GF-D8 (cell line): Measurements from ENCODE around the gene PIGX.
"Not testable (repeated sequence)": the region's sequence is repeated elsewhere in the genome, so short reads cannot be mapped to it uniquely, and the experiment has no call there.

Experiments used
- DNase-seq: peaks from one replicate; lab custom pipeline; 2025; lab: John Stamatoyannopoulos, UW

Gene PIGX

DNA sequence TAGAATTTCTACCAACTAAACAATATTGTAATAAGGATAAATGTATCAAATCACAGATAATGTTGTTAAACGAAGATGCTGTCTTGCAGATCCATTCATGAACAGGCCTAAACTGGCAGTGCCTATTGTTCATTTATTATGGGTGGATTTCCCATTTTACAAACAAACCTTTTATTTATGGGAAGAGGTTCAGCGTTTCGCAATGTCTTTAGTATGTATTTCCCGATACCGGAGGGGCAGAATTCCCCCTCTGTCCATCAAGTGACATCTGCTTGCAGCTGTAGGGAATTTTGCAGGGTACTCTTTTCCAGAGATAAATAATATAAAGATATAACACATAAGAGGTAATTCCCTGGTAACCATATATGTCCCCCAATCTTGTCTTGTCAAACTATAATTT is 5.8 kb upstream of the PIGX start:
- no peak for DNase-seq

DNA sequence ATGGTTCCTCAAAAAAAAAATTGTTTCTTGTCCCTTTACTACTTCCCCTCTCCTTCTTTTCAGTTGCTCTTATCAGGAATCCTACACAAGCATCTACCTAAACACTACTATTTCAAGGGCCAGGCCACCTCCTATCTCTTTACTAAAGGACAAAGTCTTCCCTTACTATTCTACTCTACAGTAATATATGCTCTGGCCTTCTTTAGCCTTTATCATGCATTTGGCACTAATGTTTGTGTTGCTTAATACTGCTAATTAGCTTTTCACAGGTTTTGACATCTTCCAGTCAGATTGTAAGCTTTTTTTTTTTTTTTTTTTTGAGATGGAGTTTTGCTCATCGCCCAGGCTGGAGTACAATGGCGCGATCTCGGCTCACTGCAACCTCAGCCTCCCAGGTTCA is 5.4 kb upstream of the PIGX start:
- no peak for DNase-seq

DNA sequence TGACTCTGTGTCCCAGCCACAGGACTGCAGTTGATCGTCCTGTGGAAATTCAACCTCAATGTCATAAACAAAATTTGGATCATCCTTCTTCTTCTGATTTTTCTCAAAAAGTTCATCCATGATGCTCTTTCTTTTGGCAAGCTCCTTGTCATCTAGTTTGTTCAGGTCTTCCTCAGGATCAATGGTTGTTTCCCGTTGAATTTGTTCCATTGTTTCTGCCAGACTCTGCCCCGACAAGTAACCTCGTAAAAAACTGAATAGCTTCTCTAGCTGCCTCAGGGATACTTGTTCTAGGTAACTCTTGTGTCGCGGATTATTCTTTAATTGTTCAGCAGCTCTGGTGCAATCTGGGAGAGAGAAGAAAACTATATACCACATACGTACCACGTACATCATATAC is 4.6 kb upstream of the PIGX start:
- no peak for DNase-seq

DNA sequence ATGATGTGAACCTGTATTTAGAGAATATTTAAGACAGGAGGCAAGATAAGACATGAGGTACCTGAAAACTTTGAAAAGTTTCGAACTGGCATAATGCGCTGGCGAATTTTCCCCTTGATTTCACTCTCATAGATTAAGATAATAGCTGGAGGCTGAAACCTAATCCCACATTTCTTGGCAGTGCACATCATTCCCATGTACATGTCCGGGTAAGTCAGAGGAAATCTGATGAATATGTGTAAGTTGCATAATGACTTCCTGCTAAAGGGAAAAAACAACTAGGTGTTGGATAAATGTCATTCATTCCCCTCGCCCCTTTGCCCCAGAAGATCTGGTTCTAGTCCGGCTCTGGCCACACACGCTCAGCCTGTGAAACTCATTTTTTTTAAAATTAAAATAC is 3.7 kb upstream of the PIGX start:
- no peak for DNase-seq

DNA sequence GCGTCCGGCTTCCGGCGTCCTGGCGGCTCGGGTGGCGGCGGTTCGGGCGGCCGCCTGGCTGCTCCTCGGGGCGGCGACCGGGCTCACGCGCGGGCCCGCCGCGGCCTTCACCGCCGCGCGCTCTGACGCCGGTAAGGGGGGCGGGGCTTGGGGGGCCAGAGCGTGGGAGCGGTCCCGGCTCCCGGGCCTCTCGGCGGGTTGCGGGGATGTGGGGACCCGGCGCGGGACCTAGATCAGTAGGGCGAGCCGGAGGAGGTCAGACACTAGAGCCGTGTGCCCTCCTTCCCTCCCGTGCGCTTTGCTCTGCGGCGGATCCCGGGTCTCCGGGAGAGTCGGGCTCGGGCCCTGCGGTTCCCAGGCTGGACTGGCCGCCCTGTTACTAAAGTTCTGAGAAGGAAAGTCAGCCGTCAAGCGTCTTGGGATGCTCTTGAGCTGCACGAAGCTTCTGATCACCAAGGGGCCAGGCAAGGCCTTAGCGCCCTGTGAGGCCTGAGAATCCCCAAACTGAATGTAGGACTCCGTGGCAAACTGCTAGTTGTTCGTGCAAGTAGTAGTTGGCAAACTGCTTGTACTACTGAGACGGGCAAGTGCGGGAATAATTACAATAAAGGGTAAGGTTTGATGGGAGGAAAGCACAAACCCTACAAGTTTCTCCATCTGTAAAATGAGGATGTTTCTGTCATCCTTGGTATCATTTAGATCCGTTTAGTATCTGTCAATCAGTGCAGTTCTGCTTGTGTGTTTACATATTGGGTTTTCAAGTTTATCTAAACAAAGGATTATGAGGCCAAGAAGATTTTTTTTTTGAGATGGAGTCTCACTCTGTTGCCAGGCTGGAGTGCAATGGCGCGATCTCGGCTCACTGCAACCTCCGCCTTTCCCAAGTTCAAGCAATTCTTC is 587 bp downstream of the PIGX start:
- DNase-seq: no peak

DNA sequence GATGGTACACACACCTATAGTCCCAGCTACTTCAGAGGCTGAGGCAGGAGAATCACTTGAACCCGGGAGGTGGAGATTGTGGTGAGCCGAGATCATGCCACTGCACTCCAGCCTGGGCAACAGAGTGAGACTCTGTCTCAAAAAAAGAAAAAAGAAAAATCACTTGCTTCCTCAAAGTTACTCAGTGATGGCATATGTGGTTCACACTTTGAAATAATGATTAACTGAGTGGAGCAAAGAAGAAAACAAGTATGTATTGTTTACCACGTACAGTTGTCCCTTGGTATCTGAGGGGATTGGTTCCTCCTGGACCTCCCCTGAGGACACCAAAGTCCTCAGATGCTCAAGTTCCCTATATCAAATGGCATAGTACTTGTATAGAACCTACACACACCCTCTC is 5.0 kb downstream of the PIGX start:
- not testable (repeated sequence) for DNase-seq

DNA sequence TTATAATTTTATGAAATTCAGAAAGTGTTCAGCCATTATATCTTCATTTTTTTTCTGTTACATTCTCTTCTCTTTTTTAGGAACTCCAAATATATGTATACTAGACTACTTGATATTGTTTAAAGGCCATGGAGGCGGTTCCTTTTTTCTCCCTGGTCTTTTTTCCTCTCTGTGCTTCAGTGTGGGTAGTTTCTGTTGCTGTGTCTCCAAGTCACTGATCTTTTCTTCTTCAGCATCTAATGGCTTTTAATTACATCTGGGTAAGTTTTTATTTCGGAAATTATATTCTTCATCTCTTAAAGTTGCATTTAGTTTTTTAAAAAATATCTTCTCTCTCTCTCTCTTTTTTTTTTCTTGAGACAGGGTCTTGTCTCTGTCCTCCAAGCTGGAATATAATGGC is 8.9 kb downstream of the PIGX start:
- no peak for DNase-seq

DNA sequence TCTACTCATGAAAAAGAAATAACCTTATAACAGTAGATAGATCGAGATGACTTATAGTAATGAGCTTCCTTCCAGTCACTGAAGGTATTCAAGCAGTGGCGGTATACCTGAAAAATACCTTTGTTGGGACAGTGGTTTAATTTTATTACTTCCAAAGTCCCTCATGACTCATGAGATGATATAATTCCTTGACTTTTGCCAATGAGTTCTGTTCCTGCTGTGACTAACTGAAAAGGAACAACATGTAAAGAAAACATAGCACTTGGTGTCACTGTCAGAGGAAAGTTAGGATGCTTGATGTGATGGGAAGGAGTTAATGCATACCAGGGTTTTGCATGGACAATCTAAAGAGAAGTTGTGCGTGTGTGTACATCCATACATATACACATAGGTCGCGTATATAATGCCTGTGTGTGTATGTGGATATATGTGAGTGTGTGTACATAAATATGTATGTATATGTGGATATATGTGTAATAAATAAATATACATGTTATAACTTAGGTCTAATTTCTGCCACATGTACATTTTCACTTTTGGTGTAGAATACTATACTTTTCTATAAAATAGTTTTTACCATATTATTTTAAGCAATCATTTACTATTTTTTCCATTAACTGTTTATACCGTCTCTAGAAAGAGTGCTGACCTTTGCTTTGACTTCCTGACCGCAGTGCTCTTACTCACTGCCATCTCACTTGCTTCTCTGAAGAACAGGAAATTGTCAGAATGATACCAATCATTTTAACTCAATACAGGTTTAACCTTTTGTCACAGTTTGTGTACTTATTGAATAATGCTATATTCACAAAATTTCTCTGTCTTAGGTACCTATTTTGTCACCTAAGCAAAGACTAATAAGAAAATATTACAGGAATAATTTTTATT is 14.9 kb downstream of the PIGX start:
- DNase-seq: no peak

DNA sequence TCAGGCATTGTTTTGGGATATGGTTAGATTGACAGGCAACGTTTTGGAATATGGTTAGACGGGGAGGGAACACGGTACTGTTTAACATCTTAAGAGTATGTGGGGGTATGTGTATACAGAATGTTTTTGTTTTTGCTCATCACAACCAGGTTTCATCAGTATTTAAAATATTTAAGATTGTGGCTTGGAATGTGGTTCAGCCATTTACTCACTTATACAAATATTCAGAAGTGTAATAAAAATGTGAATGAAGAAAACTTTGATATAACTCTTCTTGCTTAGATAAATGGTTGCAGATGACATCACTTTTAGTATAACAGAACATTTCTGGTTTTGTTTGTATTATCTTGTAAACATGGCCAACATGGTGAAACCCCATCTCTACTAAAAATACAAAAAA is 23.6 kb downstream of the PIGX start:
- no peak for DNase-seq

DNA sequence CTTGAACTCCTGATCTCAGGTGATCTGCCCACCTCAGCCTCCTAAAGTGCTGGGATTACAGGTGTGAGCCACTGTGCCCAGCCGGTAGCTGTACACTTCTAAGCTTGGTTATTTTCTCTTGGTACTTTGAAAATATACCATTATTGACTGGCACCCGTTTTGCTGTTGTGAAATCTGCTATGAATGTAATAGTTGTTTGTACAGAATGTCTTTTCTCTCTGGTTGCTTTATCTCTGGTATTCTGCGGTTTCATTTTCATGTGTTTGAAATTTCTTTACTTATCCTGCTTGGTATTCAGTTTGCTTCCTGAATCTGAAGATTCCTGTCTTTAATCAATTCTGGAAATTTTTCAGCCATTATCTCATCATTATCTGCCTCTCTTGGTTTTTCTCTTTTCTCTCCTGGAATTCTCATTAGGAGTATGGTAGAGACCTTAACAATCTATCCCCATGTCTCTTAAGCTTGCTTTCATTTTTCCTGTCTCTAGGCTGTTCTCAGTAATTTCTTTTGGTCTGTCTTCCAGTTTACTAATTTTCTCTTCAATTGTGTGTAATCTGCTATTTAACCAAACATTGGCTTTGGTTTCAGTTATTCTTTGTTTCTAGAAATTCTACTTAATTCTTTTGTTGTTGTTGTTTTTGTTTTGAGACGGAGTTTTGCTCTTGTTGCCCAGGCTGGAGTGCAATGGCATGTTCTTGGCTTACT is 24.6 kb downstream of the PIGX start:
- no peak for DNase-seq

DNA sequence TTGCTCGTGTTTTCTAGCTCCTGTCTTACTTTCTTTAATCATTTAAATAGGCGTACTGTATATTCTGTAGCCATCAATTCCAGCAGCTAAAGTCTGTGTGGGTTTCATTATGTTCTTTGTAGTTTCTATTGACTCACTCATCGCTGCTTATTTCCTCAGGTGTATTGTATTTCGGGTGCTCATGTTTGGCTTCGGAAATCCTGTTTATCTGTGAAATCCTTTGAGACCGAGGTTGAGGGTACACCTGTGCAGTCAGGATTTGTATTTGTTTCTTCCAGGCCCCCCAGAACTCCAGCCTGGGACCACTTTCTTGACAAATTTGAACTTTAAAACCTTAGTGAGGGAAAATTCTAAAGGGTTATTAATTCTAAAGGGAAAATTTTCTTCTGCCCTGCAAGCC is 25.5 kb downstream of the PIGX start:
- no peak for DNase-seq

DNA sequence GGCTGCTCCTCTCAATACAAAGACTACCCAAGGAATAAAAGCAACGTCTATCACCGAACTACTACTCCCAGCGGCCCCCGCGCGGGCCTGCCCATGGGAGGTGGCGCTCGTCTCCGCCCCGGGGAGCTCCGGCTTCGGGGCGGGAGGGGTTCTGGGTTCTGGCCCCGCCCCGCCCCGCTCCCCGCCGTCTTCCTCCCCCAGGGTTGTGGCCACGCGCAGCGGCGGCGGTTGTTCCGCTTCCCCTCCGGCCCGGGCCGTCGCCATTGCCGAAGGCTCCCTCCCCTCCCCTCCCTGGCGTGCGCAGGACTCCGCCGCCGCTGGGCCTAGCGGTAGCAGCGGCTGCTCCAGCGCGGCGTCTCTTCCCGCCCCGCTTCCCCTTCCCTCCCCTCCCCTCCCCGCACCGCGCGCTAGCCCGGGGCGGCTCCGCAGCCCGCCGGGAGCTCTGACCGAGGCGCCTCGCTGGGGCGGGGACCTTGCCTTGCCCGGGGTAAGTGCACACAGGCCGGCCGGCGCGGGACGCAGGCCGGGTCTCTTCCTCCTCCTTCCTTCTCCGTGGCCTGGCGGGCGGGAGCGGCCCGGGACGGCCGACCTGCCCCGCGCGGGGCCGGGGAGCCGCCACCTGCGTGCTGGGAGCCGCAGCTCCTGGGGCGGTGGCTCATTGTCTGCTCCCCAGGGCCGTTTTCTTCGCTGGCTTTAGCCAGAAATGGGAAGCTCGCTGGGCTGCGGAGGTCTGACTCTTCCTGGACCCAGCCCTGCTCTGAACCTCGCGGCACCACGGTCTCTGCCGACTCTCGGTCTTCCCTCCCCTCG is 27.7 kb downstream of the PIGX start, which contains the start of gene PAK2:
TSS of gene PAK2 (plus strand) at position 187 of the 810 bp plus-strand sequence. CDS start 42,790 bp downstream, outside the sequence.
- DNase-seq: peak; percentile 80

DNA sequence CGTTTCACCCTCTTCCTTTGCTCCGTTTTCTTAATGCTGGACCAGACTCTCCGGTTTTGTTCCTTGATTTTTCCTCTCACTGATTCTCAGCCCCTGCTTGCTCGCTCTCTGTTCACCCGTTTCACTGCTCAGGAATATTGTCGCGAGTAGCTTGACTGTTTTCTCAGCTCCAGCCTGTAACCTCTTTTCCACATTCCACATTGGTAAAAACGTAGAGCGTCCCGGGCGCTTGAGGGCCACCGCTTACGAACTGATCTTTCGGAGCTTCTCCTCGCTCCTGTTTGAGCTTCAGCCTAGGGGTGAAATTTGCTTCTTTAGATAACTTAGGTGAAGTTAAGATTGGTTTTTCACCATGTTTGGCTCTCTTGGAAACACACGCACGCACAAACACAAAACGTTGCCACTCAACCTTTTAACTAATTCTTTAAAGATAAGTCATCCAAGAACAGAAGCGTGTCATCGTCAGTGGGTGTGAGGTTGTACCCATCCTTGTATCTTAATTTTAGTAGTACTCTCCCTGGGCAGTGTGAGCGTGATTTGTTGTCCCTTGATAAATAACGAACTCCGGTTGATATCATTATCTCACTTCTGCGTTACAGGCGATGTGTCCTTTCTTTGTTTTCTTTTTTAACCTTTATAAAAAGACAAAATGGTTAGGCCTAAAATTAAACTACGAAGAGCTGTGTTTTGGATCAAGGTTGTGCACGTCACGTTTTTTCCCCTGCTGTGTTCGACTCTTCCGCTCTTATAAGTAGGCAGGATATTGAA is 28.5 kb downstream of the PIGX start:
- DNase-seq: no peak

DNA sequence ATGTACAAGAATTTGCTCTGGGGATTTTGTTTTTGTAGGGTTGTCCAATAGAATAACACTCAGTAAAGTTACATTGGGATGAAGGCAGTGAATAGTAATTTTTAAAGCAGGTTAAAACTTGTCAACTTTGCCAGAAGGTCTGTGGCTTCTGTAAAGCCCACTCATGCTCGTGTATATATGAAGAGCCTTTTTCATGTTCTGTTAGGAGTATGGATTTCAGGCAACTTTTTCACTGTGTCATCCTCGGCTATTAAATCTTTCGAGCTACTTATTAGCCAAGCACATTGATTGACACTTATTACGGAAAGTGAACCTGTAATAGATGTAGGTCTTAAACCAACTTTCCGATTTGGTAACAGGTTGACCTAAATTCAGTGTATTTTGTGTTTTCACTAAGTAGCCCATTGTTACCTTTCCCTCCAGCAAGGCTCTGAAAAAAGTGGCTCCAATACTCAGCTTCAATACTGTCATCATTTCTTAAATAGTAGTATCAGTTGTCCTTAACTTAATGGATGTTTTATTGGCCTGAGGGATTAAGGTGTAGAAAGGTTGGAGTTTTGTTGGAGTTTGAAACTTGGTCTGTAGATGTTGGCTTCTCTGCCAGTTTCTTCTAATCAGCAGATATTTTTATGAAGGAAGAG is 29.2 kb downstream of the PIGX start:
- no peak for DNase-seq

DNA sequence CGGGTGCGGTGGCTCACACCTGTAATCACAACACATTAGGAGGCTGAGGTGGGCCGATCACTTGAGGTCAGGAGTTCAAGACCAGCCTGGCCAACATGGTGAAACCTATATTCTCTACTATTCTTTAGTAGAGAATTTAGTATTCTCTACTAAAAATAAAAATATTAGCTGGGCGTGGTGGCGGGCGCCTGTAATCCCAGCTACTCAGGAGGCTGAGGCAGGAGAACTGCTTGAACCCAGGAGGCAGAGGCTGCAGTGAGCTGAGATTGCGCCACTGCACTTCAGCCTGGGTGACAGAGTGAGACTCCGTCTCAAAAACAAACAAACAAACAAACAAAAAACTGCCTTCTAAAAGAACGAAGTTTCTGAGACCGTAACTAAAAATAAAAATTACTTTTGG is 31.4 kb downstream of the PIGX start:
- DNase-seq: not testable (repeated sequence)

DNA sequence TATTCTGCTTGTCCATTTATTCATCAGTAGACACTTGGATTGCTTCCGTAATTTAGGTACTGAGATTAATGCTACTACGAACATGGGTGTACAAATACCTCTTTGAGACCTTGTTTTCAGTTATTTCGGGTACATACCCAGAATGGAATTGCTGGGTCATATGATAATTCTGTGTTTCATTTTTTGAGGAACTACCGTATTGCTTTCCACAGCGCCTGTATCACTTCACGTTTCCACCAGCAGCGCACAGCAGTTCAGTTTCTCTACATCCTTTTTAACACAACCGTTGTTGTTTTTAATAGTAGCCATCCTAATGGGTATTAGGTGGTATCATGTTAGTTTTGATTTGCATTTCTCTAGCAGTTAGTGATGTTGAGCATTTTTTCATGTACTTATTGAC is 36.9 kb downstream of the PIGX start:
- DNase-seq: no peak

DNA sequence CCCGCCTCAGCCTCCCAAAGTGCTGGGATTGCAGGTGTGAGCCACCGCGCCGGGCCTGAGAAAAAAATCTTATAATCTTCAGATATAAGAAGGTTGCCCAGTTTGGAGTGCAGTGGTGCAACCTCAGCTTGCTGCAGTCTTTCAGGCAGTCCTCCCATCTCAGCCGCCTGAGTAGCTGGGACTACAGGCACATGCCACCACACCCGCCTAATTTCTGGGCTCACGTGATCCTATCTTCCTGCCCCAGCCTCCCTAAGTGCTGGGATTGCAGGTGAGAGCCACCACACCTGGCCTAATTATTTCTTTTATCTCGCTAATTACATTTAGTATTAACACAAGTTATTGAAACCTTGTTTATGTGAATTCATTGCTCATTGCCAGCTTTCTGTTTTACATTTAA is 41.0 kb downstream of the PIGX start:
- no peak for DNase-seq

DNA sequence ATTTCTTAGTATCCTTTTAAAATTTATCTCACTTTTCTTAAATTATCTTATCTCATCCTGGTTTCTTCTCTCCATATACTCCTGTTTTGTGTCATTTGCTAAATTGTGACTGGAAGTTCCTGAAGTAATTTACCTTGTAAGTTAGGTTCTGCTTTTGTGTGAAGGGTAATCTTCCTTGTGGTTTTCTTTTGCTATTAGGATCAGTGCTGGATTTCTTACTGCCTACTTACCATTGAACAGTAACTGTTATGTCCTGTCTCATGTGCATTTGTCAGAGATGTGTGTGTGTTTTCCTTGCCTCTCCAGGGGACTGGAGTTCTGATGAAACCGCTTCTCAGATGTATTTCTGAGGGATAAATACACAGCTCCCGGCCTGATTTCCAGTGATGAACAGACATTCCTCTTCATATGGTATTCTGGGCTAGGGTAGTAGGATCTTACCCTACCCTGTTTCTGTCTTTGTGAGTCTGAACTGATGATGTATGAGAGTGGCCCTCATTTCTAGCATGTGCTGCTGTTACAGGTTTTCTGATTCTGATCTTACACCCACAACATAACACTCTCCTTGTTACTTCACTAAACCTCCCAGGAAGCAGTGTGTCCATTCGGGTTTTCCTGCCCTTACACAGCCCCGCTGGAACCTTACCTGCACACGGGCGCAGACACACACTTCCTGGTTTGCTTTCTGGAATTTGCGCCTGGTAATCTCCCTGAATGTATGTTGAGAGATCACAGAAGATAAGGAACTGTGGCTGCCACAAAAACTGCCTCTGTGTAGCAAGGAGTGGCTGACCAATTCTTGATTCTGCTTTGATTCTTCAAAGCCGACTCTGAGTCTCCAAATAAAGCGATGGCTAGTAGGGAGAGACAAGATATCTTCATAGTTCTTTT is 42.2 kb downstream of the PIGX start:
- peak; percentile 17 for DNase-seq

DNA sequence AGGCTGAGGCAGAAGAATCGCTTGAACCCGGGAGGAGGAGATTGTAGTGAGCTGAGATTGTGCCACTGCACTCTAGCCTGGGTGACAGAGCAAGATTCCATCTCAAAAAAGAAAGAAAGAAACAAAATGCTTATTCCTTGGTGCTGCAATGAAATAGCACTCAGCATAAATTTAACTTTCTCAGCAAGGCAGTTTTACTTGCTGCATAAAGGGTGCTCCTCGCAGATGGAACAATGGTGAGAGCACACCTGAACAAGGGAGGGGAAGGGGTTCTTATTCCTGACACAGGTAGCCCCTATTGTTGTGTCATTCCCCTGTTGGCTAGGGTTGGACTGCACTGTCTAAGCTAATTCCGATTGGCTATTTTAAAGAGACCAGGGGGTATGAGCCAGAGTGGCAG is 44.6 kb downstream of the PIGX start:
- no peak for DNase-seq
